RWPE1 (cell line): ENCODE results near the gene ACOX2.
"Not testable (repeated sequence)": the region's sequence is repeated elsewhere in the genome, so short reads cannot be mapped to it uniquely, and the experiment has no call there.

Experiments used
- CTCF ChIA-PET: fragments of 350-600 bp; sonication (Branson Sonifier 250); formaldehyde crosslinking; extraction: SDS; loops from one replicate; lab custom pipeline; 2021; lab: Yijun Ruan, JAX
- POLR2A ChIA-PET: fragments of 400-600 bp; formaldehyde crosslinking; extraction: SDS; loops from one replicate; lab custom pipeline; 2020; ENCODE audit warnings: antibody characterized with exemption; ENCODE audit not compliant: low non-redundant PET; lab: Yijun Ruan, JAX
- DNase-seq: peaks from one replicate; pipeline ENCODE4 v3.0.0; 2012; ENCODE audit warnings: low spot score
- H3K27ac ChIP-seq: fragments of 450-650 bp; 2 replicates; pipeline ENCODE4 v1.5.1; 2017
- TF ChIP-seq, protein P1 (sequence below): fragments of 450-650 bp; conservative IDR thresholded peaks from 2 replicates; pipeline ENCODE4 v1.5.1; 2017; ENCODE audit warnings: low read depth, mild to moderate bottlenecking

Gene ACOX2

GRCh38 chr3:58531956-58532355 lies 5.0 kb downstream of the ACOX2 start:
- no peak overlapping the region for H3K27ac ChIP-seq
- peak; percentile 13 for DNase-seq
- POLR2A ChIA-PET = no interaction called here
- TF ChIP-seq, protein P1, sequence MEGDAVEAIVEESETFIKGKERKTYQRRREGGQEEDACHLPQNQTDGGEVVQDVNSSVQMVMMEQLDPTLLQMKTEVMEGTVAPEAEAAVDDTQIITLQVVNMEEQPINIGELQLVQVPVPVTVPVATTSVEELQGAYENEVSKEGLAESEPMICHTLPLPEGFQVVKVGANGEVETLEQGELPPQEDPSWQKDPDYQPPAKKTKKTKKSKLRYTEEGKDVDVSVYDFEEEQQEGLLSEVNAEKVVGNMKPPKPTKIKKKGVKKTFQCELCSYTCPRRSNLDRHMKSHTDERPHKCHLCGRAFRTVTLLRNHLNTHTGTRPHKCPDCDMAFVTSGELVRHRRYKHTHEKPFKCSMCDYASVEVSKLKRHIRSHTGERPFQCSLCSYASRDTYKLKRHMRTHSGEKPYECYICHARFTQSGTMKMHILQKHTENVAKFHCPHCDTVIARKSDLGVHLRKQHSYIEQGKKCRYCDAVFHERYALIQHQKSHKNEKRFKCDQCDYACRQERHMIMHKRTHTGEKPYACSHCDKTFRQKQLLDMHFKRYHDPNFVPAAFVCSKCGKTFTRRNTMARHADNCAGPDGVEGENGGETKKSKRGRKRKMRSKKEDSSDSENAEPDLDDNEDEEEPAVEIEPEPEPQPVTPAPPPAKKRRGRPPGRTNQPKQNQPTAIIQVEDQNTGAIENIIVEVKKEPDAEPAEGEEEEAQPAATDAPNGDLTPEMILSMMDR = no peak
- CTCF ChIA-PET = no interaction called here

GRCh38 chr3:58531555-58531954 lies 5.4 kb downstream of the ACOX2 start:
- ChIA-PET POLR2A (no interaction called here), CTCF (no interaction called here)
- TF ChIP-seq, protein P1 = no peak

DNA sequence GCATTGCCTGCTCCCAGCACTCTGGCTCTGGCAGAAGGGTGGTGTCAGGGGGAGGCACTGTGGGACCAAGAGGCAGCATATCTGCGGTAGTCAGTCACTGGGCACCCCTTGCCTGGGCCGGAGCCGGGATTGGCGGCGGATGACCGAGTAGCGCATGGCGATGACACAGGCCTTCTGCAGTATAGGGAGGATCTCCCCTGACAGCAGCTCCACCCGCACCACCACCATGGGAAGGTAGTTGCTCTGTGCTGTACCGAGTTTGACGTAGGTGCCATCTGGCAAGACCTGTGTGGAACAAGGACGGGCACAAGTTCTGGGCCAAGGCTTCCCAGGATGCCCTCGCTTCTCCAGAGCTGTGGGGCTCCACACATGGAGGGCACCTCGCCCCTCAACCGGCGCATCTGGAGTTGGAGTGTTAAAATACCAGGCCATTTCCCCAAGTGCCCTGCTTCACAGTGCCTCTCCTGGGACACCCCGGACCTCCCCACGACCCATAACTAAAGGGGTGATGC lies 6.6 kb downstream of the ACOX2 start:
- no peak for DNase-seq
- ChIA-PET CTCF (interaction anchor here (1.1 kb wide), 1 partner anchor 39 kb away, joined by 4 read pairs; no protein-coding TSS in a partner anchor), POLR2A (no interaction called here)
- H3K27ac ChIP-seq = no peak overlapping the region; the same call in 1 of the 2 replicates
- TF ChIP-seq, protein P1 = no peak

More at GRCh38 chr3:58531555-58531954, 5.4 kb downstream of the ACOX2 start:
- no peak for DNase-seq
- no peak overlapping the region for H3K27ac ChIP-seq

DNA sequence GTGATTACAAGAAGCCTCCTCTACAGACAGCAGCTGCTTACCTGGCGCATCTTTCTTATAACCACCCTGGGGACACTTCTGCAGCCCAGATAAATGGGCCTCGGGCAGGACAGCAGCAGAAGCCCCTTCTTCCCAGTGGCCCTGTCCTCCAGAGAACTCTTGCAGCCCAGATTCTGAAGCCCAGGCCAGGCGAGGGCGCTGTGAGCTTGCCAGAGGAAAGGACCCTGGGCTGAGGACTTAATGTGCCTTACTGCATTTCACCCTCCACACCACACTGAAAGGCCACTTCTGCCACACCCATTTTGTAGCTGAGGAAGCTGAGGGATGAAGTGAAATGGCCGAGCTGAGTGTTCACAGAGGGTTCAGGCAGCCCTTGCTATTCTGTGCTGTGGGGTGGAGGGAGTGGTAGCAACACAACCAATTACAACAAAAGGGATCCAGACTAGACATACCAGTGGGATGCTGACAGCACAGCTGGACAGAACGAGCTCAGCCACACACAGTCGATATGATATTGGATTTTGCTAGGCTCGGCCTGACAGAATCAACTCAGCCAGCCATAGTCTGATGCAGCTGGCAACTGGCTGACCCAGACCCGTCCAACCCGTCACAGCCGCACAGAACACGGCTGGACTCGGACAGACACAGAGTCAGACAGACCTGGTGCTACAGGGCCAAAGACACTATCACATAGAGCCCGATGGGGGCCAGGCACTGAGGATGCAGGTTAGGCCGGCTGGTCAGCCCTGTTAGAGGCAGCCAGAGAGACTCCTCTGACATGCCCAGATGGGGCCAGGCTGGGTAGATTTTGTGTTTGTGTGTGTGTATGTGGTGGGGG lies 7.3 kb downstream of the ACOX2 start:
- CTCF ChIA-PET = interaction anchor here (1.1 kb wide), 1 partner anchor 39 kb away, joined by 4 read pairs; no protein-coding TSS in a partner anchor
- DNase-seq = no peak
- TF ChIP-seq, protein P1 = no peak
- no peak overlapping the region; the same call in 1 of the 2 replicates for H3K27ac ChIP-seq
- POLR2A ChIA-PET = no interaction called here

DNA sequence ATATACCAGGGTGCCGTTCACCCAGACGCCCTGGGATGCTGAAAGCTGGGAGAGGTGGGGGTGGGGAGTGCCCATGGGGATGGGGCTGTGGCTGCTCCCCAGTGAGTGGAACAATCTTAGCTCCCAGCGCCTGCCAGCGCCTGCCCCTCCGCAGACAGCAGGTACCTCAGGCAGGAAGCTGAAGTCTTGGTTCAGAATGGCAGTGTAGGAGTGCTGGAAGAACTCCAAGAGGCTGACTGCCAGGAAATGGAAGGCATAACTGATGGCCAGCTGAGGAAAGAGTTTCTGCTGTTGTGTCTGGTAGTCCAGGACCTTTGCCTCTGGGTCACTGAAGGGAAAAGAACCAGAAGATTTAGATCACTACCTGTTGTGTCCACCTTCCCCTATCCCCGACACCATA lies 8.4 kb downstream of the ACOX2 start:
- TF ChIP-seq, protein P1 = no peak
- H3K27ac ChIP-seq = peak overlapping the region; percentile 57
- CTCF ChIA-PET = no interaction called here
- peak; percentile 61 for DNase-seq
- POLR2A ChIA-PET = no interaction called here

- CTCF ChIA-PET, DNase-seq, POLR2A ChIA-PET: not testable (repeated sequence)
These were observed 9.6 kb downstream of the ACOX2 start for GRCh38 chr3:58527440-58527839.

DNA sequence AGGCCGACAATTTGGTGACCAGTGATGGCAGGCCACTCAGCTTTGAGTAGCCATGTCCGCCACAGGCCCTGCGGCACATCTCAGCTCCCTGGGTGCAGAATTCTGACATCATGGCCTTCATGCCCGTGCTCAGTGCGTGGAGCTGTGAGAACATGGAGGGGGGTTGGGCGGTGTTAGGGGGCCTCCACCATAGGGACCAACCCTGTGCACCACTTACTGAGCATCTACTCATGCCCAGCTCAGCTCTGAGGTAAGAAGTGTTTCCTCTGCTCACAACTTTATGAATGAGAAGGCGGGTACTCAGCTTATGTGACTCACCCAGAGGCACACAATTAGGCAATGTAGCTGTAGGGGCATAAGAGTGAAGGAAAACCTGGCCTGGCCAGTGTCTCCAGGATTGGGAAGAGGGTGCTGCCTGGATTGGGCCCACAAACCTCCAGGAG lies 10.5 kb downstream of the ACOX2 start:
- peak overlapping the region; percentile 47 for H3K27ac ChIP-seq
- POLR2A ChIA-PET = no interaction called here
- CTCF ChIA-PET = no interaction called here
- TF ChIP-seq, protein P1 = no peak
- peak; percentile 84 for DNase-seq

More at GRCh38 chr3:58527440-58527839, 9.6 kb downstream of the ACOX2 start:
- H3K27ac ChIP-seq = not testable (repeated sequence)
